ENCODE measurements around the gene MTERF2. TPM values are rescaled to one million over a fixed set of nuclear protein-coding genes. Genes with fewer than 3 reads are reported as not detected.

MTERF2 gene
- total and polyA plus RNA-seq, 5 donors from 2014 or later, result 7.3 to 12.0 (median 9.9) TPM

DNA sequence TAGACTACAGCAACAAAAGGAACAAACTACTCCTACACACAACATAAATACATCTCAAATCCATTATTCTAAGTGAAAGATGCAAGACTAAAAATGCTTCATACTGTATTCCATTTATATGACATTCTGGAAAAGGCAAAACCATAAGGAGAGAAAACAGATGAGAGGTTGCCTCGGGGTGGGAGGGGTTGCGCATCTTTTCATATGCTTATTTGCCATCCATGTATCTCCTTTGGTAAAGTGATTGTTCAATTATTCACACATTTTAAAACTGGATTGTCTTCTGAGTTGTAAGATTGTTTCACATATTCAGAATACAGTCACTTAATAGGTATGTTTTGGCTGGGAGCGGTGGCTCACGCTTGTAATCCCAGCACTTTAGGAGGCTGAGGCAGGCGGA lies 36.4 kb downstream of the MTERF2 start:
- no peaks in the 10 kb centered on the region for H3K36me3 Mint-ChIP-seq
- peaks cover 0 to 18% (median 9%) of the 10 kb centered on the region in 4 donors for H3K4me1 Mint-ChIP-seq
- H3K4me3 ChIP-seq (ENCODE audit: low read depth, low read length), result no peak overlapping the region
- ATAC-seq (ENCODE audit: low read depth in 2 of 2) (no peak), DNase-seq (no peak)
- H3K27me3 ChIP-seq (ENCODE audit: control insufficient read depth, insufficient read depth, low read length), result no peaks in the 10 kb centered on the region
- H3K9me3 Mint-ChIP-seq, result peaks cover 2 to 10% (median 6%) of the 10 kb centered on the region in 7 donors
- no peaks in the 10 kb centered on the region for H3K36me3 ChIP-seq (ENCODE audit: control insufficient read depth, insufficient read depth, low read length)
- no peak overlapping the region for H3K27ac ChIP-seq (ENCODE audit: insufficient read depth, low read length, poor library complexity, severe bottlenecking)
- H3K4me3 Mint-ChIP-seq, result peak overlapping the region in 1 of 4 donors; percentile 17
- H3K9me3 ChIP-seq (ENCODE audit: control insufficient read depth in 2 of 2, low read length in 2 of 2), result peaks cover 7 to 9% of the 10 kb centered on the region in 2 experiments
- H3K4me1 ChIP-seq (ENCODE audit: control insufficient read depth, insufficient read depth, low read length, poor library complexity, severe bottlenecking), result peaks cover 9% of the 10 kb centered on the region
- H3K27me3 Mint-ChIP-seq, result peaks cover 16% of the 10 kb centered on the region
- H3K27ac Mint-ChIP-seq, result no peak overlapping the region

DNA sequence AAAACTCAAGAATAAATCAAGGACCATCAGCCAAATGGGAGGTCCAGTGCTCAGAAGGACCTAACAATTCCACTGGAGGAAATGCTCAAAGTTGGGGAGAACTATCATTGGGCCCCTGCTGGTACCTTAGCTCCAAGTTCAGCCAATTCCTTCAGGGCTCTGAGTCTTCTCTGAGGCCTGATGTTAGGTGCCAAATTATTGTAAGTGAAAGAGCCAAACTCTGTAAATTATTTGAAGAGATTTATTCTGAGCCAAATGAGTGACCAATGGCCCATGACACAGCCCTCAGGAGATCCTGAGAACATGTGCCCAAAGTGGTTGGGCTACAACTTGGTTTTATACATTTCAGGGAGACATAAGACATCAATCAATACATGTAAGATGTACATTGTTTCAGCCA lies 39.5 kb downstream of the MTERF2 start:
- DNase-seq, result no peak
- Histone ChIP-seq H3K36me3 (ENCODE audit: control insufficient read depth, insufficient read depth, low read length) (no peaks in the 10 kb centered on the region), H3K9me3 (ENCODE audit: control insufficient read depth in 2 of 2, low read length in 2 of 2) (peaks cover 7 to 11% of the 10 kb centered on the region in 2 experiments), H3K27ac (ENCODE audit: insufficient read depth, low read length, poor library complexity, severe bottlenecking) (no peak overlapping the region), H3K4me3 (ENCODE audit: low read depth, low read length) (no peak overlapping the region), H3K27me3 (ENCODE audit: control insufficient read depth, insufficient read depth, low read length) (no peaks in the 10 kb centered on the region), H3K4me1 (ENCODE audit: control insufficient read depth, insufficient read depth, low read length, poor library complexity, severe bottlenecking) (no peaks in the 10 kb centered on the region)
- peaks cover 2 to 10% (median 6%) of the 10 kb centered on the region in 7 donors for H3K9me3 Mint-ChIP-seq
- H3K4me1 Mint-ChIP-seq, result peaks cover 0 to 3% (median under 1%) of the 10 kb centered on the region in 4 donors
- no peak for ATAC-seq (ENCODE audit: low read depth in 2 of 2)
- no peak overlapping the region for H3K4me3 Mint-ChIP-seq
- H3K27me3 Mint-ChIP-seq, result peaks cover 17% of the 10 kb centered on the region
- H3K27ac Mint-ChIP-seq, result no peak overlapping the region
- H3K36me3 Mint-ChIP-seq, result no peaks in the 10 kb centered on the region

DNA sequence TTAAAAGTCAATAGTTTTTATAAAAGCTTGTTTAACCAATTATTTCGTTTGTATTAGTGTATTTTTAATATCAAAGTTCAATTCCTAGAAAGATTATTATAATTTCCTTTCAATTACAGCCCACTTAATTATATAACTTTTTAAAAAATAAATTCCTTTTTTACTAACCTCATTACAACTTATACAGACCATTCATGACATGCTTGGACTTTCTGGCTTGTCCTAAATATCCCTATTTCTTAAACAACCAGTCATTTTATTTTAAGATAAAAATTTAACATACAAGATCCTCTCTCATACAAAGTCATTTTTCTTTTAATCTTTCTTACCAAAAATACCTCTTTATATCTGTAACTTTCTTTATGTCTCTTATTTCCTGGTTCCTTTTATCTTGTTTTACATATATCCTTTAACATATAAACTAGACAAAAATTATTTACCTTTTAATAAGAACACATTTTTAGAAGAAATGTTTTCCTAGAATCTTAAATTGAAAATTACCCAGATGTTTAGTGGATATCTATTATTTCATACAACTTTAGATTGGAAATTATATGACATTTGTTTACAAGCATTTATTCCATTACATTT lies 41.6 kb downstream of the MTERF2 start:
- Mint-ChIP-seq H3K4me1 (no peaks in the 10 kb centered on the region), H3K27me3 (peaks cover 23% of the 10 kb centered on the region), H3K9me3 (peaks cover 2 to 9% (median 6%) of the 10 kb centered on the region in 7 donors), H3K27ac (no peak overlapping the region), H3K4me3 (no peak overlapping the region), H3K36me3 (no peaks in the 10 kb centered on the region)
- DNase-seq (no peak), ATAC-seq (ENCODE audit: low read depth in 2 of 2) (no peak)
- Histone ChIP-seq H3K4me1 (ENCODE audit: control insufficient read depth, insufficient read depth, low read length, poor library complexity, severe bottlenecking) (no peaks in the 10 kb centered on the region), H3K27ac (ENCODE audit: insufficient read depth, low read length, poor library complexity, severe bottlenecking) (no peak overlapping the region), H3K9me3 (ENCODE audit: control insufficient read depth in 2 of 2, low read length in 2 of 2) (peaks cover 7 to 11% of the 10 kb centered on the region in 2 experiments), H3K4me3 (ENCODE audit: low read depth, low read length) (no peak overlapping the region), H3K36me3 (ENCODE audit: control insufficient read depth, insufficient read depth, low read length) (no peaks in the 10 kb centered on the region), H3K27me3 (ENCODE audit: control insufficient read depth, insufficient read depth, low read length) (no peaks in the 10 kb centered on the region)

DNA sequence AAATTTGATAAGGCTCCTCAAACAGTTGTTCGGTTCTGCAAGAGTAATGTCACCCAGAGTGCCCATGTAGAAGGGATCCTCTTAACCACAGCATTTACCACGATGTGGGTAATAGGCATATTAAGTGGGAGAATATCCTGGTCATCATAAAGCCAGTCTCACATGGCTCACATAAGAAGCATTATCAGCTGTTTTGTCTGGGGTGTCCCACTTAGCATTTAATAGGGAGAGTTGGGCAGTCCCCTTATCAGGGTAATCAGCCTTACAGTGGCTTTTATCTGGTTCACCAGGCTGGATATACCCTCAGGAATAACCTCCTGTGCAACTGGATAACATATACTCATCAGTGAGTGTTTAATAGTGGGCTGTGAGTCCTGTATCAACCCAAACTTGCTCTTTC lies 44.2 kb downstream of the MTERF2 start:
- Histone ChIP-seq H3K27ac (ENCODE audit: insufficient read depth, low read length, poor library complexity, severe bottlenecking) (no peak overlapping the region), H3K27me3 (ENCODE audit: control insufficient read depth, insufficient read depth, low read length) (peaks cover under 1% of the 10 kb centered on the region), H3K4me1 (ENCODE audit: control insufficient read depth, insufficient read depth, low read length, poor library complexity, severe bottlenecking) (no peaks in the 10 kb centered on the region), H3K9me3 (ENCODE audit: control insufficient read depth in 2 of 2, low read length in 2 of 2) (peaks cover 0 to 3% of the 10 kb centered on the region in 2 experiments), H3K4me3 (ENCODE audit: low read depth, low read length) (no peak overlapping the region), H3K36me3 (ENCODE audit: control insufficient read depth, insufficient read depth, low read length) (no peaks in the 10 kb centered on the region)
- Mint-ChIP-seq H3K9me3 (peaks cover 0 to 4% (median 0%) of the 10 kb centered on the region in 7 donors), H3K4me1 (no peaks in the 10 kb centered on the region), H3K27ac (no peak overlapping the region), H3K4me3 (no peak overlapping the region), H3K27me3 (peaks cover 13% of the 10 kb centered on the region), H3K36me3 (no peaks in the 10 kb centered on the region)
- ATAC-seq (ENCODE audit: low read depth in 2 of 2) (no peak), DNase-seq (no peak)

DNA sequence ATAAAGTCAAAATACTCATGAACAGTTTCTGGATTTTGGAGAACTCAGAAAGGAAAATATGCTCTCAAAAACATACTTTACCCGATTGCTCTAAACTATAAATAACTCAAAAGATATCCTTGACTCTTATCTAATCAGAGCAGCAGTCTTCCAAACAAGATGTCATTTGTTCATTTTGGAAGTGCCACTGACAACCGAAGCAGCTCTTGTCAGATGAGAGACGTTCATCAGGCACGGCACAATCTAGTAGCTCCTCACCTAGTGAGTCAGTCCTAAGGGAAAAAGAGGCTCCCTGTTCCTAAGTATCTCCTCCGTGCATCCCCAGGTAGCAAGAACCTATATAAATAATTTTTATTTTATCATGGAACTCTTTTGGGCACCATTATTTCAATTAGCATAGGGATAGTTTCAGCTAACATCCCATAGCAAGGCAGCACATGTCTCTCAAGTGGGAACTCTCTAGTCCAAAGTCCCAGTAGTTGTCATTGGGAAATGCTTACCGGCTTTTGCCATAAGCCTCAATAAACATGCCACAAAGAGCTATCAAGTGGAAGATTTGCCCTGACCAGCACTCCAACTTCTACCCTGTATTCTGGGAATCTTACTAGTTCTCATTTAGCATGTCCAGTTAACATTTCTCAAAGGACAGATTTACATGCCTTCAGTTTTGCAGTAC lies 45.3 kb downstream of the MTERF2 start:
- no peaks in the 10 kb centered on the region for H3K36me3 Mint-ChIP-seq
- H3K9me3 Mint-ChIP-seq, result peaks cover 0 to 1% (median 0%) of the 10 kb centered on the region in 7 donors
- H3K36me3 ChIP-seq (ENCODE audit: control insufficient read depth, insufficient read depth, low read length), result no peaks in the 10 kb centered on the region
- peaks cover 2% of the 10 kb centered on the region for H3K27me3 ChIP-seq (ENCODE audit: control insufficient read depth, insufficient read depth, low read length)
- peaks cover 0 to 3% of the 10 kb centered on the region in 2 experiments for H3K9me3 ChIP-seq (ENCODE audit: control insufficient read depth in 2 of 2, low read length in 2 of 2)
- H3K27ac Mint-ChIP-seq, result no peak overlapping the region
- no peaks in the 10 kb centered on the region for H3K4me1 ChIP-seq (ENCODE audit: control insufficient read depth, insufficient read depth, low read length, poor library complexity, severe bottlenecking)
- peaks cover 13% of the 10 kb centered on the region for H3K27me3 Mint-ChIP-seq
- no peak overlapping the region for H3K4me3 Mint-ChIP-seq
- no peak overlapping the region for H3K4me3 ChIP-seq (ENCODE audit: low read depth, low read length)
- no peak overlapping the region for H3K27ac ChIP-seq (ENCODE audit: insufficient read depth, low read length, poor library complexity, severe bottlenecking)
- DNase-seq (no peak), ATAC-seq (ENCODE audit: low read depth in 2 of 2) (no peak)
- H3K4me1 Mint-ChIP-seq, result no peaks in the 10 kb centered on the region

DNA sequence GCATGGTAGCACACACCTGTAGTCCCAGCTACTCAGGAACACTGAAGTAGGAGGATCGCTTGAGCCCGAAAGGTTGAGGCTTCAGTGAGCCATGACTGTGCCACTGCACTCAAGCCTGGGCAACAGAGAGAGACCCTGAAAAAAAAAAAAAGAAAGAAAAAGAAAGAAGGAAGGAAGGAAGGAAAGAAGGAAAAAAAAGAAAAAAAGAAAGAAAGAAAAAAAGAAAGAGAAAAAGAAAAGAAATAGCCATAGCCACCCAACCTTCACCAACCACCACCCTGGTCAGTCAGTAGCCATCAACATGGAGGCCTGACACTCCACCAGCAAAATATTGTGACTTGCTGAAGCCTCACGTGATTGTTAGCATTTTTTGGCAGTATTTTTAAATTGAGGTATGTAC lies 52.7 kb downstream of the MTERF2 start:
- Mint-ChIP-seq H3K9me3 (peaks cover 0 to 2% (median 0%) of the 10 kb centered on the region in 7 donors), H3K4me1 (peaks cover 0 to 6% (median 1%) of the 10 kb centered on the region in 4 donors), H3K4me3 (no peak overlapping the region), H3K27me3 (peaks cover 20% of the 10 kb centered on the region), H3K36me3 (no peaks in the 10 kb centered on the region), H3K27ac (no peak overlapping the region)
- ATAC-seq (ENCODE audit: low read depth in 2 of 2) (no peak), DNase-seq (no peak)
- H3K27ac ChIP-seq (ENCODE audit: insufficient read depth, low read length, poor library complexity, severe bottlenecking), result no peak overlapping the region
- H3K4me1 ChIP-seq (ENCODE audit: control insufficient read depth, insufficient read depth, low read length, poor library complexity, severe bottlenecking), result no peaks in the 10 kb centered on the region
- no peaks in the 10 kb centered on the region for H3K9me3 ChIP-seq (ENCODE audit: control insufficient read depth in 2 of 2, low read length in 2 of 2)
- no peak overlapping the region for H3K4me3 ChIP-seq (ENCODE audit: low read depth, low read length)
- H3K27me3 ChIP-seq (ENCODE audit: control insufficient read depth, insufficient read depth, low read length), result peaks cover 11% of the 10 kb centered on the region
- H3K36me3 ChIP-seq (ENCODE audit: control insufficient read depth, insufficient read depth, low read length), result no peaks in the 10 kb centered on the region
